ENCODE results near the gene SLC34A3. TPM values are rescaled to one million over a fixed set of nuclear protein-coding genes. Genes with fewer than 3 reads are reported as not detected.

Gene SLC34A3
- total RNA-seq, 1 donor from 2014 or later, result 0.09 TPM

DNA sequence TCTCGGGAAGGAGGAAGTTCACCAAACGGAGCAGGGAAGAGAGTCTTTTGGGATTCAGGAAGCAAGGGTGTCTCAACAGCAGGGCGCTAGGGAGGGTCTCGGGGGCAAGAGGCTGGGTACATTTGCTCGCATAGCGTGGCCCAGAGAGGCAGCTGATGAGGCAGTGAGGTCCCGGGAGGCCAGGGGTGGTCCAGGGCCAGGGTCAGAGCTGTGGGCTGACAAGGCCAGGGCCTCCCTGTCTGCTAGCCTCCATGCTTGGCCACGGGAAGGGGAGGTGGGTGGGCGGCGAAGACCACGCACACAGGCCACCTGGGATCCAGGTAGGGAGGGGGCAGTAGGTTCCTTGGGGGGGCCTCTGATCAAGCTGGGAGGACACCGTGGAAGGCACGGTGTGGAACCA, 19.2 kb upstream of the SLC34A3 start:
- Mint-ChIP-seq H3K27me3 (ENCODE audit: low read depth, unreplicated experiment) (no peaks in the 10 kb centered on the region), H3K4me3 (ENCODE audit: unreplicated experiment) (no peak overlapping the region), H3K4me1 (ENCODE audit: low read depth, unreplicated experiment) (peaks cover 4% of the 10 kb centered on the region), H3K27ac (ENCODE audit: unreplicated experiment) (no peak overlapping the region), H3K36me3 (ENCODE audit: low read depth, unreplicated experiment) (peaks cover 10% of the 10 kb centered on the region), H3K9me3 (ENCODE audit: unreplicated experiment) (no peaks in the 10 kb centered on the region)
- Histone ChIP-seq H3K36me3 (ENCODE audit: insufficient read depth, low read length) (no peaks in the 10 kb centered on the region), H3K4me1 (ENCODE audit: insufficient read depth, low read length) (peaks cover 2% of the 10 kb centered on the region), H3K9me3 (ENCODE audit: insufficient read depth, low read depth, low read length) (no peaks in the 10 kb centered on the region), H4K20me1 (ENCODE audit: insufficient read depth, low read length) (no peaks in the 10 kb centered on the region), H3K4me2 (ENCODE audit: low read length) (no peak overlapping the region), H3K9ac (ENCODE audit: low read length) (no peak overlapping the region), H3K79me2 (ENCODE audit: insufficient read depth, low read length) (peaks cover 12% of the 10 kb centered on the region), H2AFZ (ENCODE audit: low read depth, low read length) (no peak overlapping the region), H3K4me3 (ENCODE audit: insufficient read depth, low read depth, low read length) (no peak overlapping the region), H3K27ac (ENCODE audit: low read depth, low read length) (no peak overlapping the region), H3K27me3 (ENCODE audit: insufficient read depth, low read length) (no peaks in the 10 kb centered on the region)
- no peak for DNase-seq (ENCODE audit: low read depth)
- FAIRE-seq, result no peak
- TF ChIP-seq, protein P1, sequence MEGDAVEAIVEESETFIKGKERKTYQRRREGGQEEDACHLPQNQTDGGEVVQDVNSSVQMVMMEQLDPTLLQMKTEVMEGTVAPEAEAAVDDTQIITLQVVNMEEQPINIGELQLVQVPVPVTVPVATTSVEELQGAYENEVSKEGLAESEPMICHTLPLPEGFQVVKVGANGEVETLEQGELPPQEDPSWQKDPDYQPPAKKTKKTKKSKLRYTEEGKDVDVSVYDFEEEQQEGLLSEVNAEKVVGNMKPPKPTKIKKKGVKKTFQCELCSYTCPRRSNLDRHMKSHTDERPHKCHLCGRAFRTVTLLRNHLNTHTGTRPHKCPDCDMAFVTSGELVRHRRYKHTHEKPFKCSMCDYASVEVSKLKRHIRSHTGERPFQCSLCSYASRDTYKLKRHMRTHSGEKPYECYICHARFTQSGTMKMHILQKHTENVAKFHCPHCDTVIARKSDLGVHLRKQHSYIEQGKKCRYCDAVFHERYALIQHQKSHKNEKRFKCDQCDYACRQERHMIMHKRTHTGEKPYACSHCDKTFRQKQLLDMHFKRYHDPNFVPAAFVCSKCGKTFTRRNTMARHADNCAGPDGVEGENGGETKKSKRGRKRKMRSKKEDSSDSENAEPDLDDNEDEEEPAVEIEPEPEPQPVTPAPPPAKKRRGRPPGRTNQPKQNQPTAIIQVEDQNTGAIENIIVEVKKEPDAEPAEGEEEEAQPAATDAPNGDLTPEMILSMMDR (IDR thresholded peaks at IDR 0.05; ENCODE audit: insufficient read depth, low read depth, low read length), result no peak
- no peak for TF ChIP-seq EZH2 (IDR thresholded peaks at IDR 0.05; ENCODE audit: insufficient read depth, low read length)

GRCh38 chr9:137212520-137212919, 18.2 kb upstream of the SLC34A3 start:
- TF ChIP-seq, protein P1 (IDR thresholded peaks at IDR 0.05; ENCODE audit: insufficient read depth, low read depth, low read length), result no peak
- no peak for TF ChIP-seq EZH2 (IDR thresholded peaks at IDR 0.05; ENCODE audit: insufficient read depth, low read length)
- no peaks in the 10 kb centered on the region for H3K27me3 ChIP-seq (ENCODE audit: insufficient read depth, low read length)
- no peaks in the 10 kb centered on the region for H3K9me3 ChIP-seq (ENCODE audit: insufficient read depth, low read depth, low read length)
- no peaks in the 10 kb centered on the region for H3K4me1 ChIP-seq (ENCODE audit: insufficient read depth, low read length)
- H3K36me3 Mint-ChIP-seq (ENCODE audit: low read depth, unreplicated experiment), result peaks cover 7% of the 10 kb centered on the region
- no peak overlapping the region for H3K4me3 Mint-ChIP-seq (ENCODE audit: unreplicated experiment)
- H3K36me3 ChIP-seq (ENCODE audit: insufficient read depth, low read length), result no peaks in the 10 kb centered on the region
- H3K27ac ChIP-seq (ENCODE audit: low read depth, low read length), result no peak overlapping the region
- H3K79me2 ChIP-seq (ENCODE audit: insufficient read depth, low read length), result peaks cover 2% of the 10 kb centered on the region
- no peak for DNase-seq (ENCODE audit: low read depth)
- no peaks in the 10 kb centered on the region for H4K20me1 ChIP-seq (ENCODE audit: insufficient read depth, low read length)
- peaks cover 1% of the 10 kb centered on the region for H3K4me1 Mint-ChIP-seq (ENCODE audit: low read depth, unreplicated experiment)
- H3K9ac ChIP-seq (ENCODE audit: low read length), result no peak overlapping the region
- H3K4me3 ChIP-seq (ENCODE audit: insufficient read depth, low read depth, low read length), result no peak overlapping the region
- no peaks in the 10 kb centered on the region for H3K27me3 Mint-ChIP-seq (ENCODE audit: low read depth, unreplicated experiment)
- H3K9me3 Mint-ChIP-seq (ENCODE audit: unreplicated experiment), result no peaks in the 10 kb centered on the region
- H3K4me2 ChIP-seq (ENCODE audit: low read length), result no peak overlapping the region
- no peak overlapping the region for H2AFZ ChIP-seq (ENCODE audit: low read depth, low read length)
- no peak overlapping the region for H3K27ac Mint-ChIP-seq (ENCODE audit: unreplicated experiment)
- FAIRE-seq, result no peak

GRCh38 chr9:137213160-137214060, 17.3 kb upstream of the SLC34A3 start:
- H3K9ac ChIP-seq (ENCODE audit: low read length), result no peak overlapping the region
- peak overlapping the region; percentile 50 for H3K4me3 Mint-ChIP-seq (ENCODE audit: unreplicated experiment)
- TF ChIP-seq, protein P1 (IDR thresholded peaks at IDR 0.05; ENCODE audit: insufficient read depth, low read depth, low read length), result no peak
- no peak for TF ChIP-seq EZH2 (IDR thresholded peaks at IDR 0.05; ENCODE audit: insufficient read depth, low read length)
- no peaks in the 10 kb centered on the region for H3K9me3 ChIP-seq (ENCODE audit: insufficient read depth, low read depth, low read length)
- FAIRE-seq, result no peak
- no peak overlapping the region for H2AFZ ChIP-seq (ENCODE audit: low read depth, low read length)
- no peaks in the 10 kb centered on the region for H3K9me3 Mint-ChIP-seq (ENCODE audit: unreplicated experiment)
- peaks cover under 1% of the 10 kb centered on the region for H3K4me1 ChIP-seq (ENCODE audit: insufficient read depth, low read length)
- H3K36me3 Mint-ChIP-seq (ENCODE audit: low read depth, unreplicated experiment), result peaks cover 7% of the 10 kb centered on the region
- no peaks in the 10 kb centered on the region for H3K27me3 ChIP-seq (ENCODE audit: insufficient read depth, low read length)
- H3K27ac Mint-ChIP-seq (ENCODE audit: unreplicated experiment), result no peak overlapping the region
- H3K36me3 ChIP-seq (ENCODE audit: insufficient read depth, low read length), result no peaks in the 10 kb centered on the region
- peaks cover under 1% of the 10 kb centered on the region for H4K20me1 ChIP-seq (ENCODE audit: insufficient read depth, low read length)
- no peaks in the 10 kb centered on the region for H3K79me2 ChIP-seq (ENCODE audit: insufficient read depth, low read length)
- H3K27ac ChIP-seq (ENCODE audit: low read depth, low read length), result no peak overlapping the region
- H3K27me3 Mint-ChIP-seq (ENCODE audit: low read depth, unreplicated experiment), result no peaks in the 10 kb centered on the region
- peaks cover 1% of the 10 kb centered on the region for H3K4me1 Mint-ChIP-seq (ENCODE audit: low read depth, unreplicated experiment)
- no peak overlapping the region for H3K4me2 ChIP-seq (ENCODE audit: low read length)
- no peak for DNase-seq (ENCODE audit: low read depth)
- H3K4me3 ChIP-seq (ENCODE audit: insufficient read depth, low read depth, low read length), result no peak overlapping the region
